Tibial nerve (tissue), 4 donors: ENCODE data around the gene MCF2L. TPM values are rescaled to one million over a fixed set of nuclear protein-coding genes. Genes with fewer than 3 reads are reported as not detected.
"Not testable (repeated sequence)": the region's sequence is repeated elsewhere in the genome, so short reads cannot be mapped to it uniquely, and the experiment has no call there.

ENCODE experiments used
- DNase-seq, 2 donors: peaks; one replicate each; pipeline ENCODE4 v3.0.0-alpha.2; 2019; ENCODE audit warnings: low spot score in 2 of 2
- H3K27ac ChIP-seq, 4 donors: fragments of 200-600 bp; sonication (generic) in 3 of 4; one replicate each; pipeline ENCODE4 v1.5.1; 2017 to 2019; ENCODE audit warnings: mild to moderate bottlenecking in 1 of 4
- H3K27me3 ChIP-seq, 2 donors: fragments of 200-600 bp; sonication (generic) in 1 of 2; one replicate each; pipeline versions ENCODE4 v1.5.1 to v1.6.0; 2017 to 2019
- H3K36me3 ChIP-seq, 3 donors: fragments of 200-600 bp; sonication (generic); one replicate each; pipeline ENCODE4 v1.5.1; 2018 to 2019
- H3K4me1 ChIP-seq, 4 donors: fragments of 200-600 bp; sonication (generic) in 3 of 4; one replicate each; pipeline ENCODE4 v1.5.1; 2017 to 2019
- H3K4me3 ChIP-seq, 4 donors: fragments of 200-600 bp; sonication (generic) in 3 of 4; one replicate each; pipeline ENCODE4 v1.5.1; 2017 to 2019; ENCODE audit warnings: mild to moderate bottlenecking in 1 of 4, moderate library complexity in 1 of 4
- H3K9me3 ChIP-seq, 4 donors: fragments of 200-600 bp; sonication (generic) in 3 of 4; one replicate each; pipeline ENCODE4 v1.5.1; 2017 to 2019
- CTCF ChIP-seq, 5 experiments: fragments of 200-600 bp in 3 of 5; fragments of 450-650 bp in 2 of 5; sonication (generic) in 3 of 5; IDR thresholded peaks; one replicate each; pipeline ENCODE4 v1.5.1; 2016 to 2019; ENCODE audit warnings: antibody characterized with exemption in 5 of 5, mild to moderate bottlenecking in 3 of 5, moderate library complexity in 2 of 5
- EP300 ChIP-seq, 2 donors: sonication (generic); formaldehyde crosslinking; IDR thresholded peaks; one replicate each; pipeline ENCODE4 v1.6.1; 2017; ENCODE audit warnings: antibody characterized with exemption in 2 of 2, mild to moderate bottlenecking in 1 of 2
- POLR2A ChIP-seq, 2 donors: fragments of 450-650 bp; IDR thresholded peaks; one replicate each; pipeline ENCODE4 v1.6.1; 2017; ENCODE audit warnings: antibody characterized with exemption in 2 of 2, mild to moderate bottlenecking in 2 of 2, moderate library complexity in 2 of 2
- WGBS, 2 donors: methylation state at CpG; one replicate each; pipeline ENCODE4 v1.1.5; 2018; 5-methylcytosine and 5-hydroxymethylcytosine counted together
- total RNA-seq, 4 donors: library from RNA; depleted of rRNA; stranded (reverse); fragments of >200 nt; gene quantifications; one replicate each; pipeline ENCODE4 v1.1.0, GENCODE V29; 2016

Gene MCF2L
- total RNA-seq, 4 donors from 2014 or later = 30.1 to 82.6 (median 45.3) TPM

GRCh38 chr13:113098162-113098732, 129.2 kb downstream of the MCF2L start:
- no peak overlapping the region for H3K27ac ChIP-seq
- H3K4me3 ChIP-seq = no peak overlapping the region
- peaks cover 0 to 8% of the 10 kb centered on the region in 2 donors for H3K27me3 ChIP-seq
- DNase-seq = no peak
- 58 to 62% methylated on average over 30 of the region's 30 CpGs for WGBS, 2 donors
- TF ChIP-seq EP300 (IDR thresholded peaks at IDR 0.05) = no peak
- no peak for TF ChIP-seq POLR2A (IDR thresholded peaks at IDR 0.05)
- TF ChIP-seq CTCF (IDR thresholded peaks at IDR 0.05) = no peak
- H3K36me3 ChIP-seq = peaks cover 0 to 8% (median 0%) of the 10 kb centered on the region in 3 donors
- no peaks in the 10 kb centered on the region for H3K9me3 ChIP-seq
- H3K4me1 ChIP-seq = no peaks in the 10 kb centered on the region

- DNase-seq = no peak
- Histone ChIP-seq H3K27me3 (peaks cover 0 to 10% of the 10 kb centered on the region in 2 donors), H3K36me3 (peaks cover 0 to 8% (median 0%) of the 10 kb centered on the region in 3 donors), H3K4me1 (no peaks in the 10 kb centered on the region), H3K27ac (no peak overlapping the region), H3K4me3 (no peak overlapping the region), H3K9me3 (no peaks in the 10 kb centered on the region)
- TF ChIP-seq EP300 (IDR thresholded peaks at IDR 0.05) (no peak), CTCF (IDR thresholded peaks at IDR 0.05) (no peak)
- WGBS, 2 donors = 86 to 88% methylated on average over 11 of the region's 11 CpGs
Measured at GRCh38 chr13:113099142-113099541, 130.1 kb downstream of the MCF2L start.

GRCh38 chr13:113102302-113102701, 133.3 kb downstream of the MCF2L start:
- not testable (repeated sequence) for H3K4me3 ChIP-seq, H3K9me3 ChIP-seq, DNase-seq, H3K27ac ChIP-seq, H3K4me1 ChIP-seq, H3K36me3 ChIP-seq
- WGBS, 2 donors = 74 to 81% methylated on average over 10 of the region's 10 CpGs
- H3K27me3 ChIP-seq = peaks cover 0 to 16% of the 10 kb centered on the region in 2 donors

GRCh38 chr13:113102727-113103126, 133.7 kb downstream of the MCF2L start:
- Histone ChIP-seq H3K4me1 (no peaks in the 10 kb centered on the region), H3K4me3 (no peak overlapping the region), H3K27ac (no peak overlapping the region), H3K27me3 (peaks cover 0 to 16% of the 10 kb centered on the region in 2 donors), H3K36me3 (no peaks in the 10 kb centered on the region), H3K9me3 (no peaks in the 10 kb centered on the region)
- DNase-seq = no peak
- WGBS, 2 donors = 87 to 90% methylated on average over 12 of the region's 12 CpGs
- TF ChIP-seq POLR2A (IDR thresholded peaks at IDR 0.05) (no peak), CTCF (IDR thresholded peaks at IDR 0.05) (no peak), EP300 (IDR thresholded peaks at IDR 0.05) (no peak)

- H3K4me3 ChIP-seq = no peak overlapping the region
- peaks cover 0 to 12% of the 10 kb centered on the region in 2 donors for H3K27me3 ChIP-seq
- no peaks in the 10 kb centered on the region for H3K4me1 ChIP-seq
- H3K27ac ChIP-seq = no peak overlapping the region
- H3K9me3 ChIP-seq = no peaks in the 10 kb centered on the region
- H3K36me3 ChIP-seq = no peaks in the 10 kb centered on the region
- TF ChIP-seq EP300 (IDR thresholded peaks at IDR 0.05) (no peak), CTCF (IDR thresholded peaks at IDR 0.05) (no peak), POLR2A (IDR thresholded peaks at IDR 0.05) (no peak)
- no peak for DNase-seq
- WGBS, 2 donors = 77 to 80% methylated on average over 1 to 9 of the region's 9 CpGs
Measured at GRCh38 chr13:113103646-113104045, 134.6 kb downstream of the MCF2L start.
